ENCODE measurements around the gene KCNJ15. TPM values are rescaled to one million over a fixed set of nuclear protein-coding genes. Genes with fewer than 3 reads are reported as not detected.
"Not testable (repeated sequence)": the region's sequence is repeated elsewhere in the genome, so short reads cannot be mapped to it uniquely, and the experiment has no call there.

KCNJ15 gene
- 0.51 and 0.63 TPM in 2 replicates for total RNA-seq

- no peak for DNase-seq (ENCODE audit: low read depth in 2 of 2)
Observed at GRCh38 chr21:38256599-38257302, at the start of gene KCNJ15. KCNJ15 (plus strand) TSS chr21:38256991; CDS start chr21:38299262, 42,271 bp downstream.

- no peak for DNase-seq (ENCODE audit: low read depth in 2 of 2)
Observed at GRCh38 chr21:38208118-38208517, 48.7 kb upstream of the KCNJ15 start.

- DNase-seq (ENCODE audit: low read depth in 2 of 2): no peak
Observed at GRCh38 chr21:38211321-38211720, 45.5 kb upstream of the KCNJ15 start.

- no peak for DNase-seq (ENCODE audit: low read depth in 2 of 2)
Observed at GRCh38 chr21:38212706-38213105, 44.1 kb upstream of the KCNJ15 start.

GRCh38 chr21:38219049-38219628, 37.7 kb upstream of the KCNJ15 start:
- DNase-seq (ENCODE audit: low read depth in 2 of 2): peak; percentile 45 to 76

- no peak for DNase-seq (ENCODE audit: low read depth in 2 of 2)
Observed at GRCh38 chr21:38220270-38220737, 36.5 kb upstream of the KCNJ15 start.

- DNase-seq (ENCODE audit: low read depth in 2 of 2): no peak
Observed at GRCh38 chr21:38221594-38221993, 35.2 kb upstream of the KCNJ15 start.

- DNase-seq (ENCODE audit: low read depth in 2 of 2): peak in 1 of 2 donors; percentile 59
Observed at GRCh38 chr21:38223893-38224540, 32.8 kb upstream of the KCNJ15 start.

- DNase-seq (ENCODE audit: low read depth in 2 of 2): no peak
Observed at GRCh38 chr21:38227401-38227800, 29.4 kb upstream of the KCNJ15 start.

GRCh38 chr21:38228115-38228514, 28.7 kb upstream of the KCNJ15 start:
- DNase-seq (ENCODE audit: low read depth in 2 of 2): no peak

GRCh38 chr21:38228537-38228936, 28.3 kb upstream of the KCNJ15 start:
- no peak for DNase-seq (ENCODE audit: low read depth in 2 of 2)

GRCh38 chr21:38229260-38229877, 27.4 kb upstream of the KCNJ15 start:
- DNase-seq (ENCODE audit: low read depth in 2 of 2): no peak

GRCh38 chr21:38234395-38235142, 22.2 kb upstream of the KCNJ15 start:
- DNase-seq (ENCODE audit: low read depth in 2 of 2): no peak

- not testable (repeated sequence) for DNase-seq (ENCODE audit: low read depth in 2 of 2)
Observed at GRCh38 chr21:38235251-38235650, 21.5 kb upstream of the KCNJ15 start.

GRCh38 chr21:38236232-38236631, 20.6 kb upstream of the KCNJ15 start:
- no peak for DNase-seq (ENCODE audit: low read depth in 2 of 2)

GRCh38 chr21:38239672-38240071, 17.1 kb upstream of the KCNJ15 start:
- DNase-seq (ENCODE audit: low read depth in 2 of 2): peak in 1 of 2 donors; percentile 43

GRCh38 chr21:38240129-38240528, 16.7 kb upstream of the KCNJ15 start:
- peak in 1 of 2 donors; percentile 85 for DNase-seq (ENCODE audit: low read depth in 2 of 2)

GRCh38 chr21:38241029-38241740, 15.6 kb upstream of the KCNJ15 start:
- peak in 1 of 2 donors; percentile 45 for DNase-seq (ENCODE audit: low read depth in 2 of 2)

- DNase-seq (ENCODE audit: low read depth in 2 of 2): no peak
Observed at GRCh38 chr21:38242061-38242460, 14.7 kb upstream of the KCNJ15 start.

GRCh38 chr21:38243732-38244406, 12.9 kb upstream of the KCNJ15 start:
- no peak for DNase-seq (ENCODE audit: low read depth in 2 of 2)
